ENCODE results near the gene ACSF3.

ACSF3 gene

DNA sequence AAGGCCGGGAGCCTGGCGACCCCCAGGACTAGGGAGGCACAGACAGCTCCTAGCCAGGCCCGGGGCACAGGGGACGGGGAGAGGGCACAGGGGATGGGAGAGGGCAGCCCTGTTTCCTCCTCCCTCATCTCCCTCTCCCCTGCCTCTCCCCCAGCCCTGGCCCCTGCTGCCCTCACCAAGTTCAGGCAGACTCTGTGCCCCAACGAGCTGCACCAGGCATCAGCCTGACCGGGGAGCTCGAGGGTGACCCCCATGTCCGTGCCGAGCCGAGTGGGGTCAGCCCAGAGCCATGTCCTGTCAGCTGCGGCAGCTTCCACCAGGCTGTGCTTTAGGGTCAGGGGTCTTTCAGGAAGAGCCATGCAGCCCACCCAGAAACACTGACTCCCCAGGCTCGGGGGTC, 83.8 kb downstream of the ACSF3 start:
- DNase-seq (ENCODE audit: low read depth), result no peak
- TF ChIP-seq, protein P1, sequence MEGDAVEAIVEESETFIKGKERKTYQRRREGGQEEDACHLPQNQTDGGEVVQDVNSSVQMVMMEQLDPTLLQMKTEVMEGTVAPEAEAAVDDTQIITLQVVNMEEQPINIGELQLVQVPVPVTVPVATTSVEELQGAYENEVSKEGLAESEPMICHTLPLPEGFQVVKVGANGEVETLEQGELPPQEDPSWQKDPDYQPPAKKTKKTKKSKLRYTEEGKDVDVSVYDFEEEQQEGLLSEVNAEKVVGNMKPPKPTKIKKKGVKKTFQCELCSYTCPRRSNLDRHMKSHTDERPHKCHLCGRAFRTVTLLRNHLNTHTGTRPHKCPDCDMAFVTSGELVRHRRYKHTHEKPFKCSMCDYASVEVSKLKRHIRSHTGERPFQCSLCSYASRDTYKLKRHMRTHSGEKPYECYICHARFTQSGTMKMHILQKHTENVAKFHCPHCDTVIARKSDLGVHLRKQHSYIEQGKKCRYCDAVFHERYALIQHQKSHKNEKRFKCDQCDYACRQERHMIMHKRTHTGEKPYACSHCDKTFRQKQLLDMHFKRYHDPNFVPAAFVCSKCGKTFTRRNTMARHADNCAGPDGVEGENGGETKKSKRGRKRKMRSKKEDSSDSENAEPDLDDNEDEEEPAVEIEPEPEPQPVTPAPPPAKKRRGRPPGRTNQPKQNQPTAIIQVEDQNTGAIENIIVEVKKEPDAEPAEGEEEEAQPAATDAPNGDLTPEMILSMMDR (conservative IDR thresholded peaks at IDR 0.05; ENCODE audit: low read depth, low read length), result no peak
- H3K4me3 ChIP-seq (ENCODE audit: low read depth, low read length), result no peak overlapping the region

GRCh38 chr16:89178453-89179147, 84.9 kb downstream of the ACSF3 start:
- TF ChIP-seq, protein P1 (conservative IDR thresholded peaks at IDR 0.05; ENCODE audit: low read depth, low read length), result no peak
- no peak overlapping the region for H3K4me3 ChIP-seq (ENCODE audit: low read depth, low read length)
- DNase-seq (ENCODE audit: low read depth), result no peak

- H3K4me3 ChIP-seq (ENCODE audit: low read depth, low read length), result no peak overlapping the region
- DNase-seq (ENCODE audit: low read depth), result no peak
- TF ChIP-seq, protein P1 (conservative IDR thresholded peaks at IDR 0.05; ENCODE audit: low read depth, low read length), result no peak
Measured at GRCh38 chr16:89179148-89179484, 85.5 kb downstream of the ACSF3 start.

- TF ChIP-seq, protein P1 (conservative IDR thresholded peaks at IDR 0.05; ENCODE audit: low read depth, low read length), result no peak
- no peak overlapping the region for H3K4me3 ChIP-seq (ENCODE audit: low read depth, low read length)
- no peak for DNase-seq (ENCODE audit: low read depth)
Measured at GRCh38 chr16:89179656-89180315, 86.1 kb downstream of the ACSF3 start.

GRCh38 chr16:89183463-89183862, 89.8 kb downstream of the ACSF3 start:
- no peak for DNase-seq (ENCODE audit: low read depth)
- no peak overlapping the region for H3K4me3 ChIP-seq (ENCODE audit: low read depth, low read length)
- TF ChIP-seq, protein P1 (conservative IDR thresholded peaks at IDR 0.05; ENCODE audit: low read depth, low read length), result no peak

DNA sequence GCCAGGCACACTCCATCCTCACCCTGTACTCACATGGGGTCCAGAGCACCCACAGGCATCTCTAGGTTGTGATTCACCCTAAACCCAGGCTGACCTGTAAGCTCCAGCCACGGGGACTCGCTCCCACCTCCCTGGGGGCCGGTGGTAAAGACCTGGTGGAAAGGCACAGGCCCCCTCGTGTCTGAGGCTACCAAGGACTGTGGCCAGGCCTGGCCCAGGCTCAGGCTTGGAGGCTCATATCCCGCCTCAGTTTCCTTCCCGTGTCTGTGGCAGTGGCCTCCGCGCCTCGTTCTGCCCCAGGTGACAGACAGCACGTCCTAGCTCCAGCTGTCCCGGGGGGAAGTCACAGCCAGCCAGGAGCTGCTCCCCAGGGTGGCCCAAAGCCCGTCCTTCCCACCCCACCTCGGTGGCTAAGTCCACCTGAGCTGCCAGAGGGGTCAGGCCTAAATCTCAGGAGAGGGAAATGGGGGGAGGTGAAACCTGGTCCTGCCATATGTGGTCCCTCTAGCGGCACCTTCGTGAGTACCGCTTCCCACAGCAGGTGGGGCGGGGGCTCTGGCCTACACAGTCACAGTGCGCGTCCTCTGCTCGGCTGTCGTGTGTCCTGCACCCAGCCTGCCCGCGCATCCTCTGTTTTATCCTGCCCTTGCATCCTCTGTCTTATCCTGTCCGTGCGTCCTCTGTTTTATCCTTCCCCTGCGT, 90.5 kb downstream of the ACSF3 start:
- TF ChIP-seq, protein P1 (conservative IDR thresholded peaks at IDR 0.05; ENCODE audit: low read depth, low read length), result no peak
- no peak for DNase-seq (ENCODE audit: low read depth)
- H3K4me3 ChIP-seq (ENCODE audit: low read depth, low read length), result no peak overlapping the region
